K562 (cell line): ENCODE results near the gene FSTL4. TPM values are rescaled to one million over a fixed set of nuclear protein-coding genes. Genes with fewer than 3 reads are reported as not detected.

Experiments
- ATAC-seq: fragments of 200-7000 bp; cut with Tn5 transposase; 3 replicates; pipeline ENCODE4 v1.9.1; 2020; ENCODE audit warnings: moderate library complexity
- BruUV-seq: library from RNA; stranded (reverse); fragments of 400-500 nt; replicated peaks from 2 replicates; lab custom pipeline; 2021; lab: Mats Ljungman, UMichigan
- CTCF ChIA-PET: fragments of 300-600 bp; formaldehyde crosslinking; extraction: SDS; loops from one replicate; lab custom pipeline; 2021; ENCODE audit warnings: low intra/inter-chr PET ratio; lab: Yijun Ruan, JAX
- POLR2A ChIA-PET: fragments of 300-600, 350-650 bp; sonication (Branson Sonifier 250); formaldehyde crosslinking; extraction: SDS; loops from one replicate; lab custom pipeline; 2021; ENCODE audit warnings: antibody characterized with exemption, inconsistent platforms; lab: Yijun Ruan, JAX
- DNase-seq, 4 experiments: peaks; one replicate each; pipeline versions ENCODE4 v3.0.0 to v3.0.0-alpha.2; 2011 to 2018; ENCODE audit warnings: low spot score in 3 of 4, mixed read lengths in 3 of 4; ENCODE audit errors: extremely low read depth in 1 of 4
- FAIRE-seq: peaks from 2 replicates; lab custom pipeline; 2011; peaks lifted over from hg19 to GRCh38; lab: Jason Lieb, UNC
- H2AFZ ChIP-seq: 2 replicates; pipeline ENCODE4 v1.6.0; 2011; ENCODE audit warnings: low read depth, low read length, control low read depth, inconsistent platforms
- H3K27ac ChIP-seq: fragments of 200-600 bp; 3 replicates; pipeline ENCODE4 v1.8.0; 2011; ENCODE audit warnings: low read depth, mild to moderate bottlenecking, control low read depth, inconsistent platforms, low read length, moderate library complexity, mixed read lengths; ENCODE audit errors: extremely low read depth
- H3K27me3 ChIP-seq, 2 experiments: fragments of 300-600 bp in 1 of 2; 2 replicates in 1 of 2; 3 replicates in 1 of 2; pipeline versions ENCODE4 v1.6.0 to v1.8.0; 2011; ENCODE audit warnings: inconsistent platforms in 2 of 2, low read length in 2 of 2, mild to moderate bottlenecking in 1 of 2, mixed read lengths in 1 of 2, moderate library complexity in 1 of 2; ENCODE audit not compliant: control insufficient read depth in 2 of 2, insufficient read depth in 2 of 2
- H3K36me3 ChIP-seq: fragments of 300-600 bp; 3 replicates; pipeline ENCODE4 v1.8.0; 2011; ENCODE audit warnings: mild to moderate bottlenecking, low read length, inconsistent platforms; ENCODE audit not compliant: control insufficient read depth, insufficient read depth
- H3K4me1 ChIP-seq, 2 experiments: fragments of 200-600 bp in 1 of 2; replicated peaks in 1 of 2; 2 replicates in 1 of 2; 3 replicates in 1 of 2; pipeline versions ENCODE4 v1.5.1 to v1.8.0; 2011; ENCODE audit warnings: inconsistent platforms in 2 of 2, low read length in 2 of 2, mild to moderate bottlenecking in 1 of 2, mixed read lengths in 1 of 2, moderate library complexity in 1 of 2; ENCODE audit not compliant: control insufficient read depth in 2 of 2, insufficient read depth in 2 of 2
- H3K4me2 ChIP-seq: 2 replicates; pipeline ENCODE4 v1.6.1; 2011; ENCODE audit warnings: low read length, control low read depth, inconsistent platforms, mixed read lengths; ENCODE audit not compliant: insufficient read depth
- H3K4me3 ChIP-seq: fragments of 200-600 bp; sonication (generic), shearing (Covaris generic); 2 replicates; pipeline ENCODE4 v1.5.1; 2016; ENCODE audit warnings: control low read depth, inconsistent platforms
- H3K79me2 ChIP-seq: fragments of 200-600 bp; 3 replicates; pipeline ENCODE4 v1.8.0; 2011; ENCODE audit warnings: low read length, inconsistent platforms; ENCODE audit not compliant: control insufficient read depth, insufficient read depth
- H3K9ac ChIP-seq, 2 experiments: 2 replicates each; pipeline versions ENCODE4 v1.6.0 to v1.6.1; 2011; ENCODE audit warnings: low read depth in 2 of 2, low read length in 2 of 2, control low read depth in 1 of 2, inconsistent platforms in 1 of 2, mild to moderate bottlenecking in 1 of 2, mixed read lengths in 1 of 2; ENCODE audit not compliant: insufficient read depth in 1 of 2
- H3K9me1 ChIP-seq: one replicate; pipeline ENCODE4 v1.6.0; 2011; ENCODE audit warnings: inconsistent platforms, mild to moderate bottlenecking, low read length, moderate library complexity; ENCODE audit not compliant: control insufficient read depth, insufficient read depth
- H3K9me3 ChIP-seq: replicated peaks from 2 replicates; pipeline ENCODE4 v1.5.1; 2011; ENCODE audit warnings: low read depth, low read length, inconsistent platforms; ENCODE audit not compliant: control insufficient read depth, insufficient read depth
- H4K20me1 ChIP-seq: replicated peaks from 2 replicates; pipeline ENCODE4 v1.6.1; 2011; ENCODE audit warnings: low read length, inconsistent platforms, mixed read lengths; ENCODE audit not compliant: control insufficient read depth, insufficient read depth
- BACH1 ChIP-seq: fragments of 200-800 bp; sonication (Bioruptor generic); IDR thresholded peaks from 2 replicates; pipeline ENCODE4 v1.6.1; 2016; ENCODE audit warnings: missing genetic modification characterization, missing compliant biosample characterization
- CHD1 ChIP-seq: fragments of 200-600 bp; sonication (generic); IDR thresholded peaks from one replicate; pipeline ENCODE4 v1.6.1; 2012; ENCODE audit warnings: mild to moderate bottlenecking, moderate library complexity, low read length, inconsistent platforms
- CSDE1 ChIP-seq, 2 experiments: fragments of 450-650 bp; IDR thresholded peaks; 2 replicates each; pipeline ENCODE4 v1.6.1; 2016; ENCODE audit warnings: mild to moderate bottlenecking in 1 of 2
- E2F3 ChIP-seq: fragments of 250-450 bp; sonication (Bioruptor Pico); IDR thresholded peaks from 2 replicates; pipeline ENCODE4 v1.4.0; 2020; ENCODE audit warnings: mild to moderate bottlenecking
- GTF2B ChIP-seq: IDR thresholded peaks from 2 replicates; pipeline ENCODE4 v1.6.1; 2011; ENCODE audit not compliant: insufficient read length; ENCODE audit errors: extremely low read depth
- HNRNPH1 ChIP-seq: fragments of 200-400 bp; formaldehyde crosslinking; optimal IDR thresholded peaks from 2 replicates; pipeline ENCODE3; 2017; ENCODE audit warnings: low read depth, mild to moderate bottlenecking, low read length, moderate library complexity
- MBD2 ChIP-seq: sonication (generic); IDR thresholded peaks from 2 replicates; pipeline ENCODE4 v1.6.1; 2016; ENCODE audit warnings: low read depth, borderline replicate concordance
- MITF ChIP-seq: IDR thresholded peaks from 2 replicates; pipeline ENCODE4 v1.6.1; 2014; ENCODE audit warnings: antibody characterized with exemption
- SIN3B ChIP-seq: fragments of 450-650 bp; IDR thresholded peaks from 2 replicates; pipeline ENCODE4 v1.6.1; 2017; ENCODE audit warnings: low read depth, mild to moderate bottlenecking, moderate library complexity
- STAT5B ChIP-seq: fragments of 250-450 bp; sonication (Bioruptor Pico); IDR thresholded peaks from 2 replicates; pipeline ENCODE4 v1.8.0; 2021; ENCODE audit warnings: mild to moderate bottlenecking, inconsistent platforms
- STAT6 ChIP-seq: sonication (generic); formaldehyde crosslinking; IDR thresholded peaks from 2 replicates; pipeline ENCODE4 v1.8.1; 2023; ENCODE audit warnings: mild to moderate bottlenecking, missing genetic modification reagents
- ZBTB34 ChIP-seq: fragments of 250-450 bp; sonication (Bioruptor Pico); IDR thresholded peaks from 2 replicates; pipeline ENCODE4 v1.8.0; 2021; ENCODE audit warnings: mild to moderate bottlenecking, moderate library complexity
- ZNF24 ChIP-seq: fragments of 450-650 bp; IDR thresholded peaks from 2 replicates; pipeline ENCODE4 v1.6.1; 2016
- ZNF3 ChIP-seq: fragments of 250-450 bp; sonication (Bioruptor Pico); IDR thresholded peaks from 2 replicates; pipeline ENCODE4 v1.5.0; 2021; ENCODE audit warnings: mild to moderate bottlenecking, moderate library complexity
- ZNF695 ChIP-seq: fragments of 450-650 bp; formaldehyde crosslinking; IDR thresholded peaks from 2 replicates; pipeline ENCODE4 v1.4.0; 2020; ENCODE audit warnings: mild to moderate bottlenecking, moderate library complexity
- WGBS: fragments of 100-300 bp; shearing (Covaris generic); methylation state at CpG from one replicate; pipeline ENCODE4 v1.1.6; 2016; ENCODE audit warnings: low coverage, mixed read lengths; ENCODE audit not compliant: insufficient coverage; ENCODE audit errors: missing lambda C conversion rate; 5-methylcytosine and 5-hydroxymethylcytosine counted together
- in situ Hi-C: fragments of 300-500 bp; cut with MboI; formaldehyde crosslinking; loops from 4 replicates; pipeline ENCODE4 v1.15.0; 2018; ENCODE audit warnings: inconsistent platforms, mixed read lengths
- intact Hi-C: fragments of 100-400 bp; cut with micrococcal nuclease; formaldehyde crosslinking; loops from 2 replicates; pipeline ENCODE4 v1.14.2; 2022
- polyA plus RNA-seq, 8 experiments: library from polyadenylated mRNA; depleted of rRNA in 4 of 8; stranded (reverse) in 5 of 8; unstranded in 3 of 8; fragments of >200 nt; fragmentation: Nextera tagmentation in 2 of 8; fragmentation: Illumina TruSeq in 1 of 8; extraction: Ambion mirVana in 2 of 8; extraction: Trizol in 1 of 8; gene quantifications; 2 replicates each; pipeline versions ENCODE4 v1.2.1 to v1.2.3, GENCODE V29; 2011 to 2014; ENCODE audit warnings: inconsistent platforms in 1 of 8, missing spikeins in 1 of 8
- total RNA-seq, 7 experiments: library from RNA; depleted of rRNA in 6 of 7; stranded (reverse); fragments of >200 nt in 6 of 7; fragmentation: Illumina TruSeq in 2 of 7; extraction: Trizol in 2 of 7; gene quantifications; 2 replicates each; pipeline versions ENCODE4 v1.2.1 to v1.2.3, GENCODE V29; 2011 to 2021; ENCODE audit warnings: low replicate concordance in 1 of 7

The FSTL4 gene
- total and polyA plus RNA-seq, 9 of the 15 experiments (the other 6 are each of a cell fraction or from before 2014, with no cell fraction given), result 0.08 to 0.18 (median 0.10) TPM; not detected in 5

- no peaks in the 10 kb centered on the region for H3K79me2 ChIP-seq
- DNase-seq (no peak), ATAC-seq (no peak), FAIRE-seq (no peak)
- no peaks in the 10 kb centered on the region for H3K4me1 ChIP-seq
- H3K9ac ChIP-seq, result no peak overlapping the region
- H3K4me3 ChIP-seq, result no peak overlapping the region
- POLR2A ChIA-PET, result no interaction called here
- H3K4me2 ChIP-seq, result no peak overlapping the region
- CTCF ChIA-PET, result no interaction called here
- H3K36me3 ChIP-seq, result no peaks in the 10 kb centered on the region
- BruUV-seq, result no TSS peak
- H4K20me1 ChIP-seq, result no peaks in the 10 kb centered on the region
- in situ Hi-C loops, result no loop called here
- no peaks in the 10 kb centered on the region for H3K9me1 ChIP-seq
- H3K9me3 ChIP-seq, result no peaks in the 10 kb centered on the region
- no peak for TF ChIP-seq HNRNPH1
- TF ChIP-seq STAT6, result no peak
- TF ChIP-seq CSDE1 (IDR thresholded peaks at IDR 0.05), result no peak
- no peak for TF ChIP-seq GTF2B
- TF ChIP-seq MITF, result no peak
- no peak for TF ChIP-seq ZNF695
- no peak for TF ChIP-seq ZBTB34 (CRISPR knock-in tag)
- TF ChIP-seq BACH1 (tag), result no peak
- no peak for TF ChIP-seq MBD2
- TF ChIP-seq E2F3 (CRISPR knock-in tag), result no peak
- TF ChIP-seq CHD1, result no peak
- TF ChIP-seq ZNF24, result no peak
- no peak for TF ChIP-seq STAT5B (CRISPR knock-in tag)
- TF ChIP-seq ZNF3, result no peak
- no peak for TF ChIP-seq SIN3B
- TF ChIP-seq, all 486 proteins: peak for 0
- 0% methylated on average over 4 of the region's 4 CpGs for WGBS
- Histone ChIP-seq H3K27me3 (peaks cover 16 to 62% of the 10 kb centered on the region in 2 experiments), H2AFZ (no peak overlapping the region), H3K27ac (no peak overlapping the region)
- intact Hi-C loops, result no loop called here
Observed at GRCh38 chr5:133389066-133389590, 223.2 kb downstream of the FSTL4 start.
